H1 (cell line): ENCODE results near the gene LRRC14B. TPM values are rescaled to one million over a fixed set of nuclear protein-coding genes. Genes with fewer than 3 reads are reported as not detected.

Source experiments
- CTCF ChIA-PET: fragments of 300-600 bp; sonication (Branson Sonifier 250); formaldehyde crosslinking; loops from one replicate; lab custom pipeline; 2021; ENCODE audit not compliant: partially characterized antibody; lab: Charles Lee
- POLR2A ChIA-PET: fragments of 300-600 bp; sonication (Branson Sonifier 250); formaldehyde crosslinking; loops from one replicate; lab custom pipeline; 2021; ENCODE audit warnings: inconsistent platforms; ENCODE audit not compliant: partially characterized antibody; lab: Charles Lee
- DNase-seq, 2 experiments: peaks; one replicate each; pipeline versions ENCODE4 v3.0.0 to v3.0.0-alpha.2; 2010 to 2022; ENCODE audit warnings: low spot score in 2 of 2, low read depth in 1 of 2, mixed read lengths in 1 of 2
- FAIRE-seq: peaks from 2 replicates; lab custom pipeline; 2011; peaks lifted over from hg19 to GRCh38; lab: Jason Lieb, UNC
- H2AFZ ChIP-seq: 2 replicates; pipeline ENCODE4 v1.8.1; 2012; ENCODE audit warnings: low read length, inconsistent platforms
- H2AK5ac ChIP-seq: 2 replicates; pipeline ENCODE4 v1.6.1; 2013; ENCODE audit warnings: low read depth, low read length
- H2BK120ac ChIP-seq: replicated peaks from 2 replicates; pipeline ENCODE3; 2013; ENCODE audit warnings: low read depth, low read length, inconsistent platforms
- H2BK12ac ChIP-seq: 2 replicates; pipeline ENCODE4 v1.6.1; 2013; ENCODE audit warnings: low read depth, low read length
- H2BK15ac ChIP-seq: 2 replicates; pipeline ENCODE4 v1.6.1; 2013; ENCODE audit warnings: low read length
- H2BK20ac ChIP-seq: 2 replicates; pipeline ENCODE4 v1.6.1; 2013; ENCODE audit warnings: low read length
- H2BK5ac ChIP-seq: 2 replicates; pipeline ENCODE4 v1.6.1; 2013; ENCODE audit warnings: low read depth, low read length
- H3K14ac ChIP-seq: 2 replicates; pipeline ENCODE4 v1.6.1; 2013; ENCODE audit warnings: inconsistent platforms; ENCODE audit not compliant: insufficient read length
- H3K18ac ChIP-seq: 2 replicates; pipeline ENCODE4 v1.6.1; 2013; ENCODE audit warnings: low read length; ENCODE audit errors: extremely low read depth
- H3K23ac ChIP-seq: 2 replicates; pipeline ENCODE4 v1.6.1; 2013; ENCODE audit warnings: inconsistent platforms; ENCODE audit not compliant: insufficient read length
- H3K23me2 ChIP-seq: 2 replicates; pipeline ENCODE4 v1.6.1; 2013; ENCODE audit warnings: low read depth, low read length
- H3K27ac ChIP-seq: 2 replicates; pipeline ENCODE4 v1.6.1; 2011; ENCODE audit warnings: low read depth, low read length, inconsistent platforms
- H3K27me3 ChIP-seq, 4 experiments: replicated peaks in 1 of 4; 1 replicate in 1 of 4; 2 replicates in 3 of 4; pipeline versions ENCODE4 v1.6.1 to v1.8.1; 2011 to 2013; ENCODE audit warnings: low read length in 3 of 4, mild to moderate bottlenecking in 3 of 4, inconsistent platforms in 2 of 4, mixed read lengths in 2 of 4, moderate library complexity in 1 of 4; ENCODE audit not compliant: control insufficient read depth in 3 of 4, insufficient read depth in 3 of 4; ENCODE audit errors: extremely low read depth in 1 of 4
- H3K36me3 ChIP-seq, 4 experiments: 2 replicates each; pipeline versions ENCODE4 v1.6.1 to v1.8.1; 2011 to 2013; ENCODE audit warnings: mild to moderate bottlenecking in 4 of 4, low read length in 3 of 4, moderate library complexity in 2 of 4, control low read depth in 1 of 4, inconsistent platforms in 1 of 4; ENCODE audit not compliant: insufficient read depth in 4 of 4, control insufficient read depth in 2 of 4
- H3K4ac ChIP-seq: replicated peaks from 2 replicates; pipeline ENCODE3; 2013; ENCODE audit warnings: low read length, low read depth, mixed read lengths, inconsistent platforms; ENCODE audit not compliant: insufficient read length
- H3K4me1 ChIP-seq, 4 experiments: replicated peaks in 1 of 4; 1 replicate in 1 of 4; 2 replicates in 3 of 4; pipeline versions ENCODE4 v1.6.1 to v1.8.1; 2011 to 2013; ENCODE audit warnings: low read length in 3 of 4, inconsistent platforms in 2 of 4, mixed read lengths in 1 of 4; ENCODE audit not compliant: insufficient read depth in 4 of 4, control insufficient read depth in 3 of 4
- H3K4me2 ChIP-seq, 2 experiments: 2 replicates each; pipeline versions ENCODE4 v1.6.1 to v1.8.1; 2011 to 2013; ENCODE audit warnings: low read depth in 2 of 2, low read length in 2 of 2, control low read depth in 1 of 2, inconsistent platforms in 1 of 2, mild to moderate bottlenecking in 1 of 2; ENCODE audit not compliant: insufficient read depth in 1 of 2
- H3K4me3 ChIP-seq, 4 experiments: fragments of 200-600, 300-600 bp in 1 of 4; sonication (generic), shearing (Covaris generic), sonication (Bioruptor Twin) in 1 of 4; 2 replicates each; pipeline versions ENCODE4 v1.5.1 to v1.8.1; 2011 to 2016; ENCODE audit warnings: low read length in 4 of 4, low read depth in 3 of 4, control low read depth in 2 of 4, inconsistent platforms in 2 of 4, mild to moderate bottlenecking in 2 of 4, mixed read lengths in 1 of 4, moderate library complexity in 1 of 4; ENCODE audit not compliant: insufficient read depth in 2 of 4; ENCODE audit errors: extremely low read depth in 1 of 4
- H3K56ac ChIP-seq: replicated peaks from 2 replicates; pipeline ENCODE3; 2013; ENCODE audit warnings: low read depth, mild to moderate bottlenecking, mixed read lengths, low read length, inconsistent platforms; ENCODE audit not compliant: insufficient read length
- H3K79me1 ChIP-seq: 2 replicates; pipeline ENCODE4 v1.6.1; 2013; ENCODE audit warnings: low read depth, low read length, control low read depth
- H3K79me2 ChIP-seq, 2 experiments: 2 replicates each; pipeline versions ENCODE4 v1.6.1 to v1.8.1; 2012 to 2013; ENCODE audit warnings: low read length in 2 of 2, mild to moderate bottlenecking in 2 of 2, inconsistent platforms in 1 of 2; ENCODE audit not compliant: insufficient read depth in 2 of 2, control insufficient read depth in 1 of 2
- H3K9ac ChIP-seq, 4 experiments: replicated peaks in 1 of 4; 1 replicate in 1 of 4; 2 replicates in 3 of 4; pipeline versions ENCODE4 v1.6.1 to v1.8.1; 2011 to 2013; ENCODE audit warnings: low read depth in 3 of 4, low read length in 3 of 4, control low read depth in 2 of 4, mild to moderate bottlenecking in 2 of 4, moderate library complexity in 2 of 4, inconsistent platforms in 1 of 4; ENCODE audit errors: extremely low read depth in 1 of 4
- H3K9me3 ChIP-seq, 2 experiments: 2 replicates each; pipeline versions ENCODE4 v1.6.1 to v1.8.1; 2012 to 2013; ENCODE audit warnings: mild to moderate bottlenecking in 2 of 2, moderate library complexity in 2 of 2, control low read depth in 1 of 2, inconsistent platforms in 1 of 2, low read depth in 1 of 2, low read length in 1 of 2, mixed read lengths in 1 of 2; ENCODE audit not compliant: insufficient read depth in 2 of 2
- H4K20me1 ChIP-seq, 2 experiments: replicated peaks in 1 of 2; 2 replicates each; pipeline versions ENCODE3 to v1.8.1; 2011 to 2013; ENCODE audit warnings: inconsistent platforms in 2 of 2, low read length in 2 of 2, mild to moderate bottlenecking in 1 of 2; ENCODE audit not compliant: insufficient read depth in 2 of 2, control insufficient read depth in 1 of 2
- H4K5ac ChIP-seq: 2 replicates; pipeline ENCODE4 v1.6.1; 2013; ENCODE audit warnings: low read length, low read depth, mixed read lengths, inconsistent platforms; ENCODE audit not compliant: insufficient read length
- H4K8ac ChIP-seq: 2 replicates; pipeline ENCODE4 v1.8.0; 2013; ENCODE audit warnings: mild to moderate bottlenecking, moderate library complexity, low read length, inconsistent platforms; ENCODE audit not compliant: insufficient read depth; ENCODE audit errors: extremely low read depth
- H4K91ac ChIP-seq: replicated peaks from 2 replicates; pipeline ENCODE3; 2013; ENCODE audit warnings: low read length, mixed read lengths, inconsistent platforms; ENCODE audit not compliant: insufficient read length
- CTBP2 ChIP-seq: IDR thresholded peaks from 2 replicates; pipeline ENCODE4 v1.7.0; 2011; ENCODE audit warnings: borderline replicate concordance, mild to moderate bottlenecking, moderate library complexity, mixed read lengths, low read length; ENCODE audit not compliant: insufficient read depth, insufficient read length
- EP300 ChIP-seq, 2 experiments: IDR thresholded peaks; 1 replicate in 1 of 2; 2 replicates in 1 of 2; pipeline ENCODE4 v1.6.1; 2011 to 2012; ENCODE audit warnings: low read depth in 2 of 2, low read length in 2 of 2, mild to moderate bottlenecking in 2 of 2, borderline replicate concordance in 1 of 2, inconsistent platforms in 1 of 2, moderate library complexity in 1 of 2
- JUND ChIP-seq: IDR thresholded peaks from 2 replicates; pipeline ENCODE4 v1.6.1; 2011; ENCODE audit warnings: mild to moderate bottlenecking, improper control_type of control experiment, low read length
- PHF8 ChIP-seq: fragments of 200-600 bp; sonication (generic); conservative IDR thresholded peaks from 2 replicates; pipeline ENCODE4 v1.7.1; 2012; ENCODE audit warnings: low read depth, mild to moderate bottlenecking, inconsistent platforms, low read length, moderate library complexity
- POLR2A ChIP-seq, 2 experiments: IDR thresholded peaks; 1 replicate in 1 of 2; 2 replicates in 1 of 2; pipeline ENCODE4 v1.6.1; 2011; ENCODE audit warnings: low read depth in 2 of 2, low read length in 2 of 2, mild to moderate bottlenecking in 2 of 2; ENCODE audit errors: control extremely low read depth in 1 of 2
- WGBS, 2 experiments: shearing (Covaris generic) in 1 of 2; methylation state at CpG; one replicate each; pipeline versions ENCODE4 v1.1.6 to v1.1.7; 2013 to 2015; ENCODE audit warnings: low lambda C conversion rate in 2 of 2, mixed read lengths in 2 of 2, inconsistent platforms in 1 of 2, low coverage in 1 of 2, missing lambda C conversion rate in 1 of 2; ENCODE audit not compliant: insufficient replicate concordance in 2 of 2, insufficient coverage in 1 of 2, insufficient read length in 1 of 2; ENCODE audit errors: extremely low coverage in 1 of 2, missing lambda C conversion rate in 1 of 2; 5-methylcytosine and 5-hydroxymethylcytosine counted together
- polyA plus RNA-seq, 7 experiments: library from polyadenylated mRNA; depleted of rRNA in 3 of 7; stranded (reverse) in 5 of 7; unstranded in 2 of 7; fragments of >200 nt in 5 of 7; fragments of 200-250 nt in 2 of 7; gene quantifications; 1 replicate in 5 of 7; 2 replicates in 1 of 7; 4 replicates in 1 of 7; pipeline versions ENCODE4 v1.2.1 to v1.2.3, GENCODE V29; 2011 to 2013; ENCODE audit warnings: missing spikeins in 2 of 7, mixed read lengths in 2 of 7
- total RNA-seq: library from RNA; stranded (reverse); fragmentation: NEBNext Ultra II Directional; extraction: Animal tissue kit (Norgen Biotek cat#: 25700); gene quantifications from 2 replicates; pipeline ENCODE4 v1.2.1, GENCODE V29; 2021

Gene LRRC14B
- total and polyA plus RNA-seq, 2 of the 8 experiments (the other 6 are each of a cell fraction or from before 2014, with no cell fraction given), result not detected

DNA sequence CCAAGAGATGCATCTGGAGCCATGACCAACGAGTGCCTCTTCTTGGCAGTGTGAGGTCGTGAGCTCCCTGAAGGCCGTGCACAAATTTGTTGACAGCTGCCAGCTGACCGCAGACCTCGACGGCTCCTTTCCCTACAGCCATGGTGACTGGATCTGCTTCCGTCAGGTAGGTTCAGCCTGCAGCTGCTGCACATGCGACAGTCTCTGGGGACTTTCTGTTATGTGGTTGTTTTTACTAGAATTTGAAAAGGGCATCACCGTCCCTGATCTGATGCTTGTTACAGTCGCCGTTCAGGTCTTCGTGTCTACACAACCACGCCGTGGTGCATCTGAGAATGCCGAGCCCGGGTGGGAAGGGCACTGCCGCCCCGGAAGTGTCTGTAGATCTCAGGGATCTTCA lies 36.5 kb upstream of the LRRC14B start:
- no peak for TF ChIP-seq CTBP2
- no peak for TF ChIP-seq JUND
- TF ChIP-seq EP300 (IDR thresholded peaks at IDR 0.05; ENCODE audit: borderline replicate concordance in 1 of 2, low read depth in 2 of 2, low read length in 2 of 2), result no peak
- no peak for TF ChIP-seq POLR2A (IDR thresholded peaks at IDR 0.05; ENCODE audit: control extremely low read depth in 1 of 2, low read depth in 2 of 2, low read length in 2 of 2)
- no peak for TF ChIP-seq PHF8
- TF ChIP-seq, all 59 proteins: peak for 0
- Histone ChIP-seq H3K27me3 (no peaks in the 10 kb centered on the region), H2BK20ac (no peak overlapping the region), H3K79me2 (no peaks in the 10 kb centered on the region), H2BK15ac (no peak overlapping the region), H2BK12ac (no peak overlapping the region), H4K91ac (no peak overlapping the region), H3K23me2 (no peaks in the 10 kb centered on the region), H3K4me2 (no peak overlapping the region), H3K4ac (no peak overlapping the region), H3K56ac (no peak overlapping the region), H3K18ac (no peak overlapping the region), H4K8ac (no peak overlapping the region), H2AFZ (no peak overlapping the region), H2BK5ac (no peak overlapping the region), H3K27ac (no peak overlapping the region), H3K14ac (no peak overlapping the region), H2BK120ac (no peak overlapping the region), H4K5ac (no peak overlapping the region), H3K4me1 (peaks cover 0 to 2% (median 0%) of the 10 kb centered on the region in 4 experiments; a peak in 2 of 7 replicates), H3K23ac (no peak overlapping the region), H3K36me3 (peaks cover 12 to 74% (median 28%) of the 10 kb centered on the region in 4 experiments; a peak in 7 of 8 replicates), H3K4me3 (no peak overlapping the region), H2AK5ac (no peak overlapping the region), H4K20me1 (peaks cover 0 to 1% of the 10 kb centered on the region in 2 experiments), H3K79me1 (no peaks in the 10 kb centered on the region; the same call in 1 of the 2 replicates), H3K9me3 (no peaks in the 10 kb centered on the region), H3K9ac (no peak overlapping the region)
- DNase-seq (no peak), FAIRE-seq (no peak)
- ChIA-PET CTCF (interaction anchor here (0.7 to 1.0 kb wide), 2 partner anchors 8 to 11 kb away, joined by 3 to 4 read pairs; no protein-coding TSS in a partner anchor), POLR2A (interaction anchor here (1.4 to 4.2 kb wide), 2 partner anchors 11 to 63 kb away, joined by 3 to 15 read pairs; partner anchors contain the start of gene PLEKHG4B)
- WGBS, 2 experiments, result 94% methylated on average over 18 of the region's 18 CpGs; no CpG with 5 or more reads in 1 of the 2 experiments
